OCI-LY7 (cell line): Measurements from ENCODE around the gene CTSL. TPM values are rescaled to one million over a fixed set of nuclear protein-coding genes. Genes with fewer than 3 reads are reported as not detected.

ENCODE experiments used
- BruUV-seq: library from RNA; stranded (reverse); fragments of 400-500 nt; replicated peaks from 2 replicates; lab custom pipeline; 2021; lab: Mats Ljungman, UMichigan
- CTCF ChIA-PET: fragments of 300-600 bp; sonication (Branson Sonifier 250); formaldehyde crosslinking; loops from one replicate; lab custom pipeline; 2022; ENCODE audit warnings: antibody characterized with exemption; ENCODE audit not compliant: unreplicated experiment; lab: Charles Lee
- POLR2A ChIA-PET: fragments of 300-600 bp; sonication (Branson Sonifier 250); formaldehyde crosslinking; loops from one replicate; lab custom pipeline; 2022; ENCODE audit warnings: antibody characterized with exemption; lab: Charles Lee
- DNase-seq: peaks from one replicate; pipeline ENCODE4 v3.0.0-alpha.2; 2015; ENCODE audit warnings: low spot score
- H2AFZ ChIP-seq: fragments of 200-600 bp; sonication (generic), shearing (Covaris generic); 2 replicates; pipeline ENCODE4 v1.6.1; 2014; ENCODE audit warnings: mild to moderate bottlenecking, antibody characterized with exemption, low read length, moderate library complexity
- H3K27ac ChIP-seq: fragments of 200-600 bp; sonication (generic); 2 replicates; pipeline ENCODE4 v1.5.1; 2014; ENCODE audit warnings: mixed run types, low read depth, mild to moderate bottlenecking, moderate library complexity, low read length, inconsistent platforms; ENCODE audit not compliant: poor library complexity, severe bottlenecking
- H3K36me3 ChIP-seq: fragments of 200-600 bp; sonication (generic); 2 replicates; pipeline ENCODE4 v1.6.1; 2014; ENCODE audit warnings: mild to moderate bottlenecking, antibody characterized with exemption, low read length, moderate library complexity, mixed read lengths; ENCODE audit not compliant: insufficient read depth
- H3K4me1 ChIP-seq: fragments of 200-600 bp; sonication (generic); 2 replicates; pipeline ENCODE4 v1.5.1; 2014; ENCODE audit warnings: mild to moderate bottlenecking, low read length; ENCODE audit not compliant: insufficient read depth, poor library complexity, severe bottlenecking
- H3K4me2 ChIP-seq: fragments of 200-600 bp; sonication (generic); 2 replicates; pipeline ENCODE4 v1.6.1; 2014; ENCODE audit warnings: mild to moderate bottlenecking, low read length
- H3K4me3 ChIP-seq: fragments of 200-600 bp; sonication (generic); 2 replicates; pipeline ENCODE4 v1.5.1; 2014; ENCODE audit warnings: mild to moderate bottlenecking, low read depth, low read length; ENCODE audit not compliant: poor library complexity, severe bottlenecking
- H3K79me2 ChIP-seq: fragments of 200-600 bp; sonication (generic); 2 replicates; pipeline ENCODE4 v1.6.1; 2016; ENCODE audit warnings: low read depth, mild to moderate bottlenecking, low read length, moderate library complexity, mixed read lengths; ENCODE audit not compliant: insufficient read depth
- H3K9me2 ChIP-seq: fragments of 200-600 bp; sonication (generic); 2 replicates; pipeline ENCODE4 v1.6.1; 2016; ENCODE audit warnings: mild to moderate bottlenecking, low read length, mixed read lengths; ENCODE audit not compliant: insufficient read depth
- H3K9me3 ChIP-seq: fragments of 200-600 bp; sonication (generic); 2 replicates; pipeline ENCODE4 v1.6.1; 2014; ENCODE audit warnings: mild to moderate bottlenecking, mixed run types, low read length, mixed read lengths
- H4K20me1 ChIP-seq: fragments of 200-600 bp; sonication (generic); 2 replicates; pipeline ENCODE4 v1.6.1; 2014; ENCODE audit warnings: mild to moderate bottlenecking, antibody characterized with exemption, low read length, moderate library complexity, mixed read lengths; ENCODE audit not compliant: insufficient read depth
- EZH2phosphoT487 ChIP-seq: fragments of 200-600 bp; sonication (generic); IDR thresholded peaks from 2 replicates; pipeline ENCODE4 v1.6.1; 2018; ENCODE audit warnings: low read depth, borderline replicate concordance, mild to moderate bottlenecking, mixed run types, antibody characterized with exemption, low read length, moderate library complexity, mixed read lengths
- intact Hi-C: fragments of 100-400 bp; cut with micrococcal nuclease; formaldehyde crosslinking; loops from one replicate; pipeline ENCODE4 v1.10.0; 2022; ENCODE audit not compliant: unreplicated experiment
- total RNA-seq, 2 experiments: library from RNA; depleted of rRNA in 1 of 2; stranded (reverse); fragments of >200 nt in 1 of 2; shearing (Covaris generic) in 1 of 2; gene quantifications; 2 replicates each; pipeline ENCODE4 v1.2.3, GENCODE V29; 2014 to 2022
- TF ChIP-seq, protein P1 (sequence below): fragments of 200-600 bp; sonication (generic); conservative IDR thresholded peaks from 2 replicates; pipeline ENCODE4 v1.5.1; 2014; ENCODE audit warnings: mild to moderate bottlenecking, antibody characterized with exemption, low read length, moderate library complexity, mixed read lengths

CTSL gene
- total RNA-seq, 2 experiments from 2014 or later: not detected

DNA sequence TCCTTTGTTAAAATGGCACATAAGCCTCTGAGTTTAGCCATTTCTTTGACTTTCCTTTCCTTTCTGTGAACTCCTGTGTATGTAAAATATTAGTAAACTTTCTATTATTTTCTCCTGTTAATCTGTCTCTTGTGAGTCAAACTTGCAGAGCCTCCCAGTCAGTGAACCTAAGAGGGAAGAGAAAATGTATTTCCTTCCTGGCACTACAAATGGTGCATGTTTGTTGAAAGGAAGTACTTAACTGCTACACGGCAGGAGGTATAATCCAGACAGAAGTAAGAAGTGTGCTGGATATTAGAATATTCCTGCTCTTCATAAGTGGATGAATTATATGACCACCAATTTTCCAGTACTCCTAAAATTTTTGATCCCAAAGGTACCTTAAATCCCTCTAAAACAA lies 23.0 kb downstream of the CTSL start:
- intact Hi-C loops: no loop called here
- no peaks in the 10 kb centered on the region for H4K20me1 ChIP-seq
- H3K27ac ChIP-seq: no peak overlapping the region
- TF ChIP-seq, protein P1, sequence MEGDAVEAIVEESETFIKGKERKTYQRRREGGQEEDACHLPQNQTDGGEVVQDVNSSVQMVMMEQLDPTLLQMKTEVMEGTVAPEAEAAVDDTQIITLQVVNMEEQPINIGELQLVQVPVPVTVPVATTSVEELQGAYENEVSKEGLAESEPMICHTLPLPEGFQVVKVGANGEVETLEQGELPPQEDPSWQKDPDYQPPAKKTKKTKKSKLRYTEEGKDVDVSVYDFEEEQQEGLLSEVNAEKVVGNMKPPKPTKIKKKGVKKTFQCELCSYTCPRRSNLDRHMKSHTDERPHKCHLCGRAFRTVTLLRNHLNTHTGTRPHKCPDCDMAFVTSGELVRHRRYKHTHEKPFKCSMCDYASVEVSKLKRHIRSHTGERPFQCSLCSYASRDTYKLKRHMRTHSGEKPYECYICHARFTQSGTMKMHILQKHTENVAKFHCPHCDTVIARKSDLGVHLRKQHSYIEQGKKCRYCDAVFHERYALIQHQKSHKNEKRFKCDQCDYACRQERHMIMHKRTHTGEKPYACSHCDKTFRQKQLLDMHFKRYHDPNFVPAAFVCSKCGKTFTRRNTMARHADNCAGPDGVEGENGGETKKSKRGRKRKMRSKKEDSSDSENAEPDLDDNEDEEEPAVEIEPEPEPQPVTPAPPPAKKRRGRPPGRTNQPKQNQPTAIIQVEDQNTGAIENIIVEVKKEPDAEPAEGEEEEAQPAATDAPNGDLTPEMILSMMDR: no peak
- no peak for TF ChIP-seq EZH2phosphoT487
- no peak overlapping the region for H3K4me3 ChIP-seq
- no peaks in the 10 kb centered on the region for H3K36me3 ChIP-seq
- H3K79me2 ChIP-seq: no peaks in the 10 kb centered on the region
- H3K9me3 ChIP-seq: no peaks in the 10 kb centered on the region
- no peak overlapping the region for H2AFZ ChIP-seq
- BruUV-seq: no TSS peak
- H3K4me2 ChIP-seq: no peak overlapping the region
- ChIA-PET CTCF (no interaction called here), POLR2A (no interaction called here)
- H3K4me1 ChIP-seq: no peaks in the 10 kb centered on the region
- no peak for DNase-seq
- no peaks in the 10 kb centered on the region for H3K9me2 ChIP-seq

DNA sequence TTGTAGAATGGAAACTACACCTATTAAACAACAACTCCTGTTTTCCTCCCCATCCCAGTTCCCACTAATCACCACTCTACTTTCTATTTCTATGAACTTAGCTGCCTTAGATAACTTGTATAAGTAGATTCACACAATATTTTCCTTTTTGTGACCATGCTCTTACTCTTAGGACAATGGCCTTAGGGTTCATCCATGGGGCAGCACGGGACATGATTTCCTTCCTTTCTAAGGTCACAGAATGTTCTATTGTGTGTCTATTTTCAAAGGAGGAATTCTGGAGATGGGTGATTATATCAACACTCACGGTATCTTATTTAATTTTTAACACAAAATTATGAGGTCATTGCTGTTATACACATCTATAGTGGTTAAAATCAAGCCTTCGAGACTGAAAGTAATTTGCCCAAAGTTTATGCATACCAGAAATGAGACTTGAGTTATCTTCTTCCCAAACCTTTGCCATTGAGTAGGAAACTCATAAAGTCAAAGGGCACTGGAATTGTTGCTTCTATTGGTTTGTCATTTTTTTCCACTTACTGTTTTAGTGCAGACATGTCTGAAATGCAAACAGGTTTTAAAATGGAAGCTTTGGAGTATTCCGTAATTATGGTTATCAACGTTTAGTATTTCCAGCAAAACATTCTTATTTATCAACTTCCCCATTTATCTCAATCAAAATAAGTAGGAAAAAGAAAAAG lies 23.6 kb downstream of the CTSL start:
- BruUV-seq: no TSS peak
- no peaks in the 10 kb centered on the region for H3K9me2 ChIP-seq
- H3K4me3 ChIP-seq: no peak overlapping the region
- ChIA-PET POLR2A (no interaction called here), CTCF (no interaction called here)
- H3K27ac ChIP-seq: no peak overlapping the region
- H3K79me2 ChIP-seq: no peaks in the 10 kb centered on the region
- no peaks in the 10 kb centered on the region for H3K4me1 ChIP-seq
- no peak for TF ChIP-seq EZH2phosphoT487
- TF ChIP-seq, protein P1: no peak
- H3K4me2 ChIP-seq: no peak overlapping the region
- DNase-seq: no peak
- no peak overlapping the region for H2AFZ ChIP-seq
- no peaks in the 10 kb centered on the region for H4K20me1 ChIP-seq
- no peaks in the 10 kb centered on the region for H3K36me3 ChIP-seq
- intact Hi-C loops: no loop called here
- H3K9me3 ChIP-seq: no peaks in the 10 kb centered on the region

DNA sequence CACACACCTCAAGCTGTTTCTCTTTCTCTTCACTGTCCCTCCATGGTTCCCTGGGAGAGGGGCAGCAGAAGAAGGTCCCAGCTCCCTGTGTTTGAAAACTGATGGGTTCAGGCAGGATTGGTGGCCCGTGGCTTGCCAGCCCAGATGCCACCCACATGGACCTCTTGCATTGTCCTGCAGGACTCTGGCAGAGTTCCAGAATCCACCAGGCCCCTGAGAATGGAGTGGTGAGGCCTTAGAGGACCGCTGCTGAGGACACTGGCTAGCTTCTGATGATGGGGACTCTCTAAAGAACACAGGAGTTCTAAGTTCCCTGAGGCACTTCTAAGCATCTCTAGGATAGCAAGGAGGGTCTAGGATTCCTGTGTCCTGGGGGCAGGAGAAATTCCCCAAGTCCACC lies 24.8 kb downstream of the CTSL start:
- Histone ChIP-seq H3K9me2 (no peaks in the 10 kb centered on the region), H3K9me3 (no peaks in the 10 kb centered on the region), H3K4me3 (no peak overlapping the region), H4K20me1 (no peaks in the 10 kb centered on the region), H3K4me1 (no peaks in the 10 kb centered on the region), H3K27ac (no peak overlapping the region), H2AFZ (no peak overlapping the region), H3K36me3 (no peaks in the 10 kb centered on the region), H3K79me2 (no peaks in the 10 kb centered on the region), H3K4me2 (no peak overlapping the region)
- intact Hi-C loops: no loop called here
- BruUV-seq: no TSS peak
- ChIA-PET CTCF (no interaction called here), POLR2A (no interaction called here)
- DNase-seq: no peak
- TF ChIP-seq, protein P1: no peak
- TF ChIP-seq EZH2phosphoT487: no peak
